Forelimb muscle (tissue), 1 donor: Measurements from ENCODE around the gene NSG1. TPM values are rescaled to one million over a fixed set of nuclear protein-coding genes. Genes with fewer than 3 reads are reported as not detected.

ENCODE experiments used
- polyA plus RNA-seq: library from polyadenylated mRNA; unstranded; fragments of 120-200 nt; gene quantifications from one replicate; pipeline ENCODE4 v1.2.1, GENCODE V29; 2013; ENCODE audit not compliant: insufficient read length

NSG1 gene
- polyA plus RNA-seq, 1 donor, result 0.92 TPM

Other genes starting within 250 kb of the NSG1 start
- gene OTOP1, start 160.2 kb upstream of the NSG1 start, polyA plus RNA-seq, result not detected
- gene TMEM128, start 138.9 kb upstream of the NSG1 start, polyA plus RNA-seq, result 18.6 TPM
- gene LYAR, start 96.9 kb upstream of the NSG1 start, polyA plus RNA-seq, result 15.3 TPM
- 6.5 TPM for gene ZBTB49, start 96.9 kb upstream of the NSG1 start, polyA plus RNA-seq
- gene STX18, start 154.9 kb downstream of the NSG1 start, polyA plus RNA-seq, result 27.9 TPM